GM23338 (cell line): ENCODE data around the gene AEBP2. TPM values are rescaled to one million over a fixed set of nuclear protein-coding genes. Genes with fewer than 3 reads are reported as not detected.
"Not testable (repeated sequence)": the region's sequence is repeated elsewhere in the genome, so short reads cannot be mapped to it uniquely, and the experiment has no call there.

ENCODE experiments used
- ATAC-seq: fragments of 200-7000 bp; cut with Tn5 transposase; 3 replicates; pipeline ENCODE4 v1.9.1; 2020
- DNase-seq: peaks from one replicate; pipeline ENCODE4 v3.0.0-alpha.2; 2015; ENCODE audit warnings: low spot score
- H2AFZ ChIP-seq: fragments of 200-600 bp; sonication (generic); 2 replicates; pipeline ENCODE4 v1.8.0; 2016; ENCODE audit warnings: antibody characterized with exemption, mild to moderate bottlenecking, moderate library complexity
- H3F3A ChIP-seq: fragments of 200-600 bp; sonication (generic); replicated peaks from 2 replicates; pipeline ENCODE4 v1.8.0; 2017; ENCODE audit warnings: antibody characterized with exemption, mixed run types, low read depth
- H3K27ac ChIP-seq: fragments of 200-600 bp; sonication (generic); 2 replicates; pipeline ENCODE4 v1.6.1; 2016; ENCODE audit warnings: low read depth
- H3K27me3 ChIP-seq: fragments of 200-600 bp; sonication (generic); 2 replicates; pipeline ENCODE4 v1.8.0; 2016; ENCODE audit warnings: mild to moderate bottlenecking, mixed run types, moderate library complexity; ENCODE audit not compliant: insufficient read depth
- H3K36me3 ChIP-seq: fragments of 200-600 bp; sonication (generic); 2 replicates; pipeline ENCODE4 v1.8.0; 2016; ENCODE audit warnings: mild to moderate bottlenecking; ENCODE audit not compliant: insufficient read depth
- H3K4me1 ChIP-seq: fragments of 200-600 bp; sonication (generic); 2 replicates; pipeline ENCODE4 v1.8.0; 2016; ENCODE audit warnings: mild to moderate bottlenecking, moderate library complexity; ENCODE audit not compliant: insufficient read depth
- H3K4me2 ChIP-seq: fragments of 200-600 bp; sonication (generic); 2 replicates; pipeline ENCODE4 v1.7.1; 2017; ENCODE audit warnings: mixed run types
- H3K4me3 ChIP-seq: fragments of 200-600 bp; sonication (generic); 2 replicates; pipeline ENCODE4 v1.6.1; 2016; ENCODE audit warnings: mixed run types
- H3K79me2 ChIP-seq: fragments of 200-600 bp; sonication (generic); replicated peaks from 2 replicates; pipeline ENCODE4 v1.8.0; 2017; ENCODE audit warnings: mild to moderate bottlenecking; ENCODE audit not compliant: insufficient read depth
- H3K9me2 ChIP-seq: fragments of 200-600 bp; sonication (generic); 2 replicates; pipeline ENCODE4 v1.8.0; 2017; ENCODE audit not compliant: insufficient read depth
- H4K20me1 ChIP-seq: fragments of 200-600 bp; sonication (generic); replicated peaks from 2 replicates; pipeline ENCODE4 v1.8.0; 2017; ENCODE audit warnings: mild to moderate bottlenecking; ENCODE audit not compliant: insufficient read depth
- H3K27ac Mint-ChIP-seq: 2 replicates; pipeline ENCODE4 v1.8.0; 2020; ENCODE audit warnings: inconsistent platforms, mild to moderate bottlenecking, moderate library complexity, mixed read lengths
- H3K27me3 Mint-ChIP-seq: 3 replicates; pipeline ENCODE4 v1.8.0; 2022; ENCODE audit warnings: low read depth, mild to moderate bottlenecking, moderate library complexity, mixed read lengths, inconsistent platforms; ENCODE audit not compliant: insufficient read depth, poor library complexity
- H3K36me3 Mint-ChIP-seq: 3 replicates; pipeline ENCODE4 v1.8.0; 2021; ENCODE audit warnings: low read depth, mild to moderate bottlenecking, inconsistent platforms, moderate library complexity, mixed read lengths
- H3K4me1 Mint-ChIP-seq: 3 replicates; pipeline ENCODE4 v1.8.0; 2020; ENCODE audit warnings: mild to moderate bottlenecking, inconsistent platforms, mixed read lengths
- H3K4me3 Mint-ChIP-seq: 3 replicates; pipeline ENCODE4 v1.8.0; 2021; ENCODE audit warnings: moderate library complexity, mild to moderate bottlenecking, inconsistent platforms, mixed read lengths
- H3K9me3 Mint-ChIP-seq: 3 replicates; pipeline ENCODE4 v1.8.0; 2020; ENCODE audit warnings: moderate library complexity, mild to moderate bottlenecking, inconsistent platforms, mixed read lengths
- CREB1 ChIP-seq: fragments of 250-450 bp; sonication (Bioruptor Pico); IDR thresholded peaks from 2 replicates; pipeline ENCODE4 v1.5.0; 2020; ENCODE audit warnings: low read depth, mild to moderate bottlenecking, moderate library complexity
- EZH2 ChIP-seq: fragments of 200-600 bp; sonication (generic); IDR thresholded peaks from one replicate; pipeline ENCODE4 v1.8.0; 2017; ENCODE audit warnings: antibody characterized with exemption, mild to moderate bottlenecking, low read depth; ENCODE audit not compliant: unreplicated experiment
- POLR2AphosphoS5 ChIP-seq: IDR thresholded peaks from 2 replicates; pipeline ENCODE4 v1.6.1; 2016; ENCODE audit warnings: antibody characterized with exemption, low read depth
- REST ChIP-seq: IDR thresholded peaks from one replicate; pipeline ENCODE4 v1.6.1; 2018; ENCODE audit warnings: antibody characterized with exemption; ENCODE audit not compliant: unreplicated experiment
- STAT1 ChIP-seq: IDR thresholded peaks from one replicate; pipeline ENCODE4 v1.6.1; 2016; ENCODE audit warnings: antibody characterized with exemption; ENCODE audit not compliant: unreplicated experiment
- ZNF114 ChIP-seq: fragments of 250-450 bp; sonication (Bioruptor Pico); IDR thresholded peaks from 2 replicates; pipeline ENCODE4 v1.5.0; 2020; ENCODE audit warnings: mild to moderate bottlenecking, moderate library complexity
- polyA plus RNA-seq: library from polyadenylated mRNA; unstranded; fragments of >200 nt; fragmentation: Nextera tagmentation; extraction: Ambion mirVana; gene quantifications from 2 replicates; pipeline ENCODE4 v1.2.1, GENCODE V29; 2016
- total RNA-seq: library from RNA; depleted of rRNA; stranded (reverse); fragments of >200 nt; shearing (Covaris generic); gene quantifications from 2 replicates; pipeline ENCODE4 v1.2.3, GENCODE V29; 2014

AEBP2 gene
- total and polyA plus RNA-seq, 2 experiments from 2014 or later: 39.3 to 48.1 TPM

DNA sequence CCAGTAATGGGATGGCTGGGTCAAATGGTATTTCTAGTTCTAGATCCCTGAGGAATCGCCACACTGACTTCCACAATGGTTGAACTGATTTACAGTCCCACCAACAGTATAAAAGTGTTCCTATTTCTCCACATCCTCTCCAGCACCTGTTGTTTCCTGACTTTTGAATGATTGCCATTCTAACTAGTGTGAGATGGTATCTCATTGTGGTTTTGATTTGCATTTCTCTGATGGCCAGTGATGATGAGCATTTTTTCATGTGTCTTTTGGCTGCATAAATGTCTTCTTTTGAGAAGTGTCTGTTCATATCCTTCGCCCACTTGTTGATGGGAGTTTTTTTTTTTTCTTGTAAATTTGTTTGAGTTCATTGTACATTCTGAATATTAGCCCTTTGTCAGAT is 9.8 kb upstream of the AEBP2 start:
- not testable (repeated sequence) for H3K27me3 Mint-ChIP-seq, DNase-seq, H3K9me2 ChIP-seq, H3F3A ChIP-seq, H3K4me3 Mint-ChIP-seq, H3K27ac ChIP-seq, H3K4me2 ChIP-seq, H3K4me1 Mint-ChIP-seq, H2AFZ ChIP-seq, H4K20me1 ChIP-seq, H3K79me2 ChIP-seq, ATAC-seq, H3K4me3 ChIP-seq, H3K27ac Mint-ChIP-seq, H3K27me3 ChIP-seq, H3K36me3 ChIP-seq, H3K4me1 ChIP-seq
- peaks cover 37% of the 10 kb centered on the region for H3K36me3 Mint-ChIP-seq
- H3K9me3 Mint-ChIP-seq: peaks cover 34% of the 10 kb centered on the region; the same call in 2 of the 3 replicates

GRCh38 chr12:19430988-19431387 is 8.3 kb upstream of the AEBP2 start:
- no peak overlapping the region for H3K4me2 ChIP-seq
- Mint-ChIP-seq H3K36me3 (peaks cover 42% of the 10 kb centered on the region), H3K27me3 (peaks cover 9% of the 10 kb centered on the region), H3K4me3 (no peak overlapping the region), H3K4me1 (peaks cover 11% of the 10 kb centered on the region), H3K27ac (peak overlapping the region; percentile 58; the same call in 1 of the 2 replicates), H3K9me3 (peaks cover 34% of the 10 kb centered on the region; the same call in 2 of the 3 replicates)
- no peaks in the 10 kb centered on the region for H3K79me2 ChIP-seq
- no peaks in the 10 kb centered on the region; the same call in 1 of the 2 replicates for H3K36me3 ChIP-seq
- ATAC-seq (no peak), DNase-seq (no peak)
- H3K27me3 ChIP-seq: no peaks in the 10 kb centered on the region
- H4K20me1 ChIP-seq: no peaks in the 10 kb centered on the region
- TF ChIP-seq EZH2 (no peak), CREB1 (CRISPR knock-in tag) (no peak), ZNF114 (CRISPR knock-in tag) (no peak)
- H3K4me1 ChIP-seq: peaks cover 4% of the 10 kb centered on the region
- H3K9me2 ChIP-seq: 0 out of 2 replicates have a peak, but pooled peaks cover 1% of the 10 kb centered on the region
- no peak overlapping the region for H2AFZ ChIP-seq
- H3K4me3 ChIP-seq: no peak overlapping the region
- H3F3A ChIP-seq: no peaks in the 10 kb centered on the region
- no peak overlapping the region for H3K27ac ChIP-seq

DNA sequence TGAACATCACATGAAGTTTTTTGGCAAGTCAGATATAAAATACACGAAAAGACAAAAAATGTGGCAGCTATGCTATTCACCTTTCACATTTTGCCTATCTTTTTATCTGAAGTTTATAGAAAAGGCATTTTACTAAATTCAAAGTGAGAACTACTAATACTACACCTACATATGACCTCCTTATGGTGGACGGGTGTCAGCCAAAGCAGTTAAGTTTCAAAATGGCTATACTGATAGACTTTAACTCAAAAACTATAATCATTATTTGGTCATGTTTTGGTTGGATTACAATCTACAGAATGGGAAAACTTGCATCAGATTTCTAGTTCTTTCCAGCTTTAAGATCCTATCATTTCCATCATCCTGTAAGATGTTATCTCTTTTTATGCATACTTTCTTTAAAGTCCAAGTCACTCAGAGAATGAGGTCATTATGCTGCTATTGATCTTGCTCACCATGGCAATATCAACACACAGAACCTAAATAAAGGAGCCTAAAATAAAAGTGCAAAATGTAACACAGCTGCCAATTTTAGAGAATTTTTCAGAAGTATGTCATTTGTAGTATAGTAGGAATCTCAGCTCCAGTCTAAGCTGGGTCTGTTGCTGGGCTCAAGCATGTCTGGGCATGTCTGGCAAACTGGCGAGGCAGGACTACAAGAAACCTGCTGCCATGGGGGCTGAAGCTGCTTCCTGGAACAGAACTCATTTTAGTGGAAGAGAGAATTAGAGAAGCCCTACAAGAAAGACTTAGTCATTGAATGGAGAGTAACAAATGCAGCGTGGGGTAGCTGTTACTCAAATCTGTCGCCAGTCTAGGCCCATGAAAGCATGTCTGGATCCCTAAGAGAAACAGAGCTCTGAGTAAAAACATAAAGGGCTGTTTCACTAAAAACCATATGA is 7.6 kb upstream of the AEBP2 start:
- H3K4me3 ChIP-seq: no peak overlapping the region
- H3K36me3 ChIP-seq: no peaks in the 10 kb centered on the region; the same call in 1 of the 2 replicates
- no peaks in the 10 kb centered on the region; the same call in 1 of the 2 replicates for H3K9me2 ChIP-seq
- Mint-ChIP-seq H3K9me3 (peaks cover 30% of the 10 kb centered on the region; the same call in 2 of the 3 replicates), H3K27ac (peak overlapping the region; percentile 91), H3K27me3 (peaks cover 9% of the 10 kb centered on the region), H3K4me3 (no peak overlapping the region), H3K36me3 (peaks cover 45% of the 10 kb centered on the region), H3K4me1 (peaks cover 18% of the 10 kb centered on the region)
- no peaks in the 10 kb centered on the region for H3K79me2 ChIP-seq
- H4K20me1 ChIP-seq: no peaks in the 10 kb centered on the region
- H3K27me3 ChIP-seq: no peaks in the 10 kb centered on the region
- peak overlapping the region; percentile 7 for H3K27ac ChIP-seq
- ATAC-seq: peak; percentile 46; the same call in 2 of the 3 replicates
- H3F3A ChIP-seq: no peaks in the 10 kb centered on the region
- peaks cover 5% of the 10 kb centered on the region for H3K4me1 ChIP-seq
- no peak overlapping the region; the same call in 1 of the 2 replicates for H2AFZ ChIP-seq
- no peak overlapping the region for H3K4me2 ChIP-seq
- DNase-seq: no peak
- no peak for TF ChIP-seq STAT1
- no peak for TF ChIP-seq POLR2AphosphoS5
- TF ChIP-seq REST: no peak
